Neural cell (in vitro differentiated cells): ENCODE results near the gene PMF1.

Experiments used
- CTCF ChIP-seq: fragments of 450-650 bp; IDR thresholded peaks from 2 replicates; pipeline ENCODE4 v1.5.1; 2014; ENCODE audit warnings: antibody characterized with exemption, mild to moderate bottlenecking, moderate library complexity; ENCODE audit not compliant: poor library complexity, severe bottlenecking
- RAD21 ChIP-seq: fragments of 450-650 bp; conservative IDR thresholded peaks from 2 replicates; pipeline ENCODE4 v1.6.1; 2014; ENCODE audit warnings: antibody characterized with exemption, mild to moderate bottlenecking, moderate library complexity

- no peak for TF ChIP-seq CTCF
- TF ChIP-seq RAD21: no peak
These were observed 72.6 kb downstream of the PMF1 start for GRCh38 chr1:156285437-156285836.
